HG03196 (cell line): ENCODE measurements around the gene SERPINF2.
"Not testable (repeated sequence)": the region's sequence is repeated elsewhere in the genome, so short reads cannot be mapped to it uniquely, and the experiment has no call there.

Experiments
- ATAC-seq: cut with Tn5 transposase; IDR thresholded peaks from one replicate; pipeline ENCODE4 v1.9.1; 2021; ENCODE audit not compliant: unreplicated experiment

Gene SERPINF2

GRCh38 chr17:1762233-1762900 lies 19.7 kb downstream of the SERPINF2 start:
- ATAC-seq: no peak

- no peak for ATAC-seq
These were observed 20.5 kb downstream of the SERPINF2 start for GRCh38 chr17:1762901-1763898.

GRCh38 chr17:1764284-1764683 lies 21.6 kb downstream of the SERPINF2 start:
- ATAC-seq: no peak

- ATAC-seq: not testable (repeated sequence)
These were observed 22.0 kb downstream of the SERPINF2 start for GRCh38 chr17:1764705-1765104.

- no peak for ATAC-seq
These were observed 22.9 kb downstream of the SERPINF2 start for GRCh38 chr17:1765576-1765975.

GRCh38 chr17:1766382-1767135 lies 23.9 kb downstream of the SERPINF2 start:
- ATAC-seq: no peak

- ATAC-seq: no peak
These were observed 24.7 kb downstream of the SERPINF2 start for GRCh38 chr17:1767358-1767757.

GRCh38 chr17:1769822-1770477 lies 27.3 kb downstream of the SERPINF2 start:
- no peak for ATAC-seq

- ATAC-seq: not testable (repeated sequence)
These were observed 30.5 kb downstream of the SERPINF2 start for GRCh38 chr17:1773000-1773695.

GRCh38 chr17:1773696-1774181 lies 31.1 kb downstream of the SERPINF2 start:
- ATAC-seq: no peak

- no peak for ATAC-seq
These were observed 31.9 kb downstream of the SERPINF2 start for GRCh38 chr17:1774390-1775176.

GRCh38 chr17:1776328-1776727 lies 33.7 kb downstream of the SERPINF2 start:
- ATAC-seq: no peak

- no peak for ATAC-seq
These were observed 34.2 kb downstream of the SERPINF2 start for GRCh38 chr17:1776857-1777256.

- ATAC-seq: no peak
These were observed 37.0 kb downstream of the SERPINF2 start for GRCh38 chr17:1779571-1780131.

GRCh38 chr17:1782171-1782567 lies 39.5 kb downstream of the SERPINF2 start:
- no peak for ATAC-seq

GRCh38 chr17:1783271-1783670 lies 40.6 kb downstream of the SERPINF2 start:
- ATAC-seq: no peak

GRCh38 chr17:1783834-1784611 lies 41.4 kb downstream of the SERPINF2 start:
- ATAC-seq: no peak

- no peak for ATAC-seq
These were observed 43.3 kb downstream of the SERPINF2 start for GRCh38 chr17:1785930-1786329.
